HepG2 (cell line): ENCODE measurements around the gene SPTY2D1.
"Not testable (repeated sequence)": the region's sequence is repeated elsewhere in the genome, so short reads cannot be mapped to it uniquely, and the experiment has no call there.

Experiments
- CTCF ChIP-seq: sonication (generic); formaldehyde crosslinking; IDR thresholded peaks from 2 replicates; pipeline ENCODE4 v1.5.0; 2020; ENCODE audit warnings: mild to moderate bottlenecking, missing genetic modification reagents, moderate library complexity
- HDAC1 ChIP-seq: sonication (generic); formaldehyde crosslinking; IDR thresholded peaks from 2 replicates; pipeline ENCODE4 v1.5.1; 2020; ENCODE audit warnings: mild to moderate bottlenecking, missing genetic modification reagents
- JUN ChIP-seq: sonication (generic); formaldehyde crosslinking; IDR thresholded peaks from 2 replicates; pipeline ENCODE4 v1.4.0; 2020; ENCODE audit warnings: mild to moderate bottlenecking, missing genetic modification reagents
- MED1 ChIP-seq: sonication (generic); formaldehyde crosslinking; IDR thresholded peaks from 2 replicates; pipeline ENCODE4 v1.4.0; 2020; ENCODE audit warnings: missing genetic modification reagents
- POLR2A ChIP-seq, 2 experiments: IDR thresholded peaks; 2 replicates each; pipeline ENCODE4 v1.6.1; 2011; ENCODE audit warnings: low read depth in 2 of 2, low read length in 2 of 2, mild to moderate bottlenecking in 1 of 2, moderate library complexity in 1 of 2; ENCODE audit not compliant: insufficient read depth in 1 of 2
- ZFP36 ChIP-seq: fragments of 150-350 bp; IDR thresholded peaks from 2 replicates; pipeline ENCODE4 v1.6.1; 2018; ENCODE audit warnings: borderline replicate concordance, low read length, low read depth; ENCODE audit not compliant: partially characterized antibody
- ZNF777 ChIP-seq: sonication (generic); formaldehyde crosslinking; IDR thresholded peaks from 2 replicates; pipeline ENCODE4 v1.4.0; 2020; ENCODE audit warnings: missing genetic modification reagents

GRCh38 chr11:18643034-18643433 is 8.9 kb upstream of the SPTY2D1 start:
- not testable (repeated sequence) for TF ChIP-seq CTCF (CRISPR knock-in tag); HDAC1; ZFP36; MED1 (CRISPR knock-in tag); POLR2A (IDR thresholded peaks at IDR 0.05; ENCODE audit: insufficient read depth in 1 of 2, low read depth in 2 of 2, low read length in 2 of 2); JUN (CRISPR knock-in tag); ZNF777
